ENCODE measurements around the gene SPSB3. TPM values are rescaled to one million over a fixed set of nuclear protein-coding genes. Genes with fewer than 3 reads are reported as not detected.
A peak's percentile ranks its signal among the peaks of the same experiment; 100 is the strongest.

SPSB3 gene
- total RNA-seq, 4 donors from 2014 or later = 52.2 to 87.3 (median 68.5) TPM

DNA sequence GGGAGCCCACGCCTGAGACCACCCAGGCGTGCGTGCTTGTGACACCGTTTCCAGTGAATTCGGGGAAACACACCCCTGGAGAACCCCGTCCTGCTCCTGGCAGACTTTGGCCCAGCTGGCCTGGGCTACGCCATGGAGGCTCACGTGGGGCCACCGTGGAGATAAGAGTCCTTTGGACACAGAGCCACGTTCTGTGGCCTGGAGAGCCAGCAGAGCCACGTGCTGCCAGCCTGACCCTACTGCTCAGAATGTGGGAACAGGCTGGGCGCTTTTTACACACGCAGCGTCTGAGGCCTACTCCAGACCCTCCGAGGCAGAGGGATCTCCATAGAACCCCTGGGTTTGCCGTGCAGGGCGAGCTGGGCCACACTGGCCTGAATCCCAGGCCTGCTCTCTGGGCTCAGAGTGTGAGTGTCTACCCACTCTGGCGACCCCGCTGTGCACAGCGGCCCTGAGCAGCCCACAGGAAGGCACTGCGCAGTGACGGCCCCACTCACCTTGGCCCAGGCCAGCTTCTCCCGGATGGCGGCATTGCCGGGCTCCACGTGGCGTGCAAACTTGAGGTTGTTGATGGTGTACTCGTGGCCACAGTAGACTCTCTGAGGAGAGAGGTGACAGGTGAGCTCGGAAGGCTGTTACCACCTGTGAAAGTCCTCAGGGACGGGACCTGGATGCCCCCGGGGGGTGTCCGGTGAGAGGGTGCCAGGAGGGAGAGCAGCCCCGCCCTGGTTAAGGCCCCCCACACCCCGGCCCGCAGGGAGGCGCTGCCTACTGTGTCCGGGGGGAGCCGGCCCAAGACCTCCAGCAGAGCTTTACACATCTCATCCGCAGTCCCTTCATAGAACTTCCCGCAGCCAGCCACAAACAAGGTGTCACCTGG, 34.3 kb upstream of the SPSB3 start:
- WGBS, 2 donors = 93 to 96% methylated on average over 23 to 39 of the region's 40 CpGs
- intact Hi-C loops (cut with DNase I) = no loop called here
- H3K9me3 ChIP-seq = no peaks in the 10 kb centered on the region
- peaks cover 26 to 50% of the 10 kb centered on the region in 2 donors for H3K36me3 ChIP-seq
- DNase-seq = no peak
- no peaks in the 10 kb centered on the region for H3K27me3 ChIP-seq
- H3K27ac ChIP-seq = no peak overlapping the region
- no peaks in the 10 kb centered on the region for H3K4me1 ChIP-seq
- TF ChIP-seq, protein P1, sequence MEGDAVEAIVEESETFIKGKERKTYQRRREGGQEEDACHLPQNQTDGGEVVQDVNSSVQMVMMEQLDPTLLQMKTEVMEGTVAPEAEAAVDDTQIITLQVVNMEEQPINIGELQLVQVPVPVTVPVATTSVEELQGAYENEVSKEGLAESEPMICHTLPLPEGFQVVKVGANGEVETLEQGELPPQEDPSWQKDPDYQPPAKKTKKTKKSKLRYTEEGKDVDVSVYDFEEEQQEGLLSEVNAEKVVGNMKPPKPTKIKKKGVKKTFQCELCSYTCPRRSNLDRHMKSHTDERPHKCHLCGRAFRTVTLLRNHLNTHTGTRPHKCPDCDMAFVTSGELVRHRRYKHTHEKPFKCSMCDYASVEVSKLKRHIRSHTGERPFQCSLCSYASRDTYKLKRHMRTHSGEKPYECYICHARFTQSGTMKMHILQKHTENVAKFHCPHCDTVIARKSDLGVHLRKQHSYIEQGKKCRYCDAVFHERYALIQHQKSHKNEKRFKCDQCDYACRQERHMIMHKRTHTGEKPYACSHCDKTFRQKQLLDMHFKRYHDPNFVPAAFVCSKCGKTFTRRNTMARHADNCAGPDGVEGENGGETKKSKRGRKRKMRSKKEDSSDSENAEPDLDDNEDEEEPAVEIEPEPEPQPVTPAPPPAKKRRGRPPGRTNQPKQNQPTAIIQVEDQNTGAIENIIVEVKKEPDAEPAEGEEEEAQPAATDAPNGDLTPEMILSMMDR (IDR thresholded peaks at IDR 0.05) = no peak
- TF ChIP-seq POLR2A (IDR thresholded peaks at IDR 0.05) = no peak
- no peak overlapping the region for H3K4me3 ChIP-seq (replicated peaks in 1 of 3)

DNA sequence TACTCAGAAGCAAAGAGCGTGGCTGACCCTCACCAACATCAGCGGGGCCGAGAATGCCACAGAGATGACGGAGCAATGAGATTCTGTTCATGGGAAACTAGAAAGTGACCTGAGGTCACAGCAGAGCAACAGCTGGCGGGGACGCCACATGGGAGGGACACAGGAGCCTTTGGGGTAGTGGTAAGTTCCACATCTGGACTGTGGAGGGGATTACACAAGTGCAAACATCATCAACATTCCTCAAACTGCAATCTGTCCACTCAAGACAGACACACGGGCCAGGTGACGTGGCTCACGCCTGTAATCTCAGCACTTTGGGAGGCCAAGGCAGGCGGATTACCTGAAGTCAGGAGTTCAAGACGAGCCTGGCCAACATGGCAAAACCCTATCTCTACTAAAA, 33.1 kb upstream of the SPSB3 start:
- no peaks in the 10 kb centered on the region for H3K4me1 ChIP-seq
- intact Hi-C loops (cut with DNase I) = no loop called here
- no peaks in the 10 kb centered on the region for H3K27me3 ChIP-seq
- no peak for TF ChIP-seq POLR2A (IDR thresholded peaks at IDR 0.05)
- H3K4me3 ChIP-seq (replicated peaks in 1 of 3) = no peak overlapping the region
- 95 to 98% methylated on average over 11 of the region's 11 CpGs for WGBS, 2 donors
- no peak for DNase-seq
- H3K9me3 ChIP-seq = no peaks in the 10 kb centered on the region
- H3K27ac ChIP-seq = no peak overlapping the region
- peaks cover 19 to 42% of the 10 kb centered on the region in 2 donors for H3K36me3 ChIP-seq

DNA sequence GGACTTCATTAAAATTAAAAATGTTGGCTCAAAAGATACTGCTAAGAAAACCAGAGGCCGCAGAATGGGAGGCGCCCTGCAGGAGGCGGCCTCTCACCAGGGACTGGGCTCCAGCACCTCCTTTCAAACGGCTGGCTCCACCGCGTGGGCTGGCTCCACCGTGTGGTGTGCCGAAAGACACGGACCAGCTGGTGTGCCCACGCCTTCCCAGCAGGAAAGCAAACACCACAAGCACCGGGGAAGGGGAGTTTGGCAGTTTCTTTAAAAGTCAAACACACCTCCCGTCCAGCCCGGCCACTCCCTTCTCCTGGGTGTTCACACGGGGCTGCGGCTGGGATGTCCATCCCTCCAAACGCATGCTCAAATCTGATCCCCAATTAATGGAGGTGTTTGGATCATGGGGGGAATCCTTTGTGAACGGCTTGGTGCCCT, 30.4 kb upstream of the SPSB3 start:
- no peaks in the 10 kb centered on the region for H3K4me1 ChIP-seq
- DNase-seq = peak; percentile 57 to 59
- H3K36me3 ChIP-seq = peaks cover 28 to 41% of the 10 kb centered on the region in 2 donors
- intact Hi-C loops (cut with DNase I) = no loop called here
- H3K9me3 ChIP-seq = no peaks in the 10 kb centered on the region
- H3K27me3 ChIP-seq = no peaks in the 10 kb centered on the region
- no peak for TF ChIP-seq POLR2A (IDR thresholded peaks at IDR 0.05)
- TF ChIP-seq, protein P1 (IDR thresholded peaks at IDR 0.05) = peak in 3 of 6 experiments; percentile 26 to 35 (median 33)
- 33 to 43% methylated on average over 17 of the region's 17 CpGs for WGBS, 2 donors
- no peak overlapping the region for H3K4me3 ChIP-seq (replicated peaks in 1 of 3)
- H3K27ac ChIP-seq = no peak overlapping the region

DNA sequence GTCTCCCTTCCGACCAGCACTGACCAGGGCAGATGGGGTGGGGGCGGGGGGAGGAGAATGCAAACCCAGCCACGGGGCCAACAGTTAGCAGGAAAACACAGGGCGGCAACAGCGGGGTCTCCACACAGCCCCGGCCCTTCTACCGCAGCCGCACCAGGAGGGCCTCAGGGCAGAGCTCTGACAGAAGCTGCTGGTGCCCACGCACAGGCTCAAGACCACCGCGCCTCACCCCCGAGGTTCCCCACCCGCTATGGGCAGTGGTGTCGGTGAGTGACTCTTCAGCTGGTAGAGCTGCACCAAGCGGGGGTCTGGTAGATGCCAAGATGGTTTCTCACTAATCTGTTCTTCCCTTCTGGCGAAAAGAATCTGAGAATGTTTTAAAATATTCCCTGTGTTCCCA, 28.2 kb upstream of the SPSB3 start:
- Histone ChIP-seq H3K27me3 (no peaks in the 10 kb centered on the region), H3K4me3 (replicated peaks in 1 of 3) (no peak overlapping the region), H3K36me3 (peaks cover 16 to 32% of the 10 kb centered on the region in 2 donors), H3K9me3 (no peaks in the 10 kb centered on the region), H3K4me1 (no peaks in the 10 kb centered on the region), H3K27ac (no peak overlapping the region)
- no peak for DNase-seq
- intact Hi-C loops (cut with DNase I) = no loop called here
- WGBS, 2 donors = 90 to 97% methylated on average over 7 to 16 of the region's 16 CpGs
- no peak for TF ChIP-seq POLR2A (IDR thresholded peaks at IDR 0.05)
- TF ChIP-seq, protein P1 (IDR thresholded peaks at IDR 0.05) = no peak

DNA sequence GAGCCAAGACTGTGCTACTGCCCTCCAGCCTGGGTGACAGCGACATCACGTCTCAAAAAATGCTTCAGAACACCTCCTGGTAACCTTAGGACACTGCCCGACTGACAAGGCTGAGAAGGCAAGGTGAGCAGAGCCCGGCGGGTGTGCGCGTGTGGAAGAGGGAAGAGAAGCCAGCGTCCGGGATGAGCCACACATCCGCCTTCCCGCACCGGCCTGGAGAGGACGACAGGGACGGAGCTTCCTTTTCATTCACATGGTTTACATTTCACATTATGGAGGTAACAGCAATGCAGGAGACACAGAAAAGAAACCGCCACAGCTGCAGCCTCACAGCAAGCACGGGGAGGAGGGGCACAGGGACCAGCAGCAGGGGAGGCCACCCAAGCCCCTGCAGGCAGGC, 27.7 kb upstream of the SPSB3 start:
- Histone ChIP-seq H3K9me3 (no peaks in the 10 kb centered on the region), H3K27me3 (no peaks in the 10 kb centered on the region), H3K4me1 (no peaks in the 10 kb centered on the region), H3K36me3 (peaks cover 16 to 29% of the 10 kb centered on the region in 2 donors), H3K4me3 (replicated peaks in 1 of 3) (no peak overlapping the region), H3K27ac (no peak overlapping the region)
- 95% methylated on average over 16 of the region's 16 CpGs for WGBS, 2 donors
- TF ChIP-seq, protein P1 (IDR thresholded peaks at IDR 0.05) = no peak
- no peak for TF ChIP-seq POLR2A (IDR thresholded peaks at IDR 0.05)
- DNase-seq = no peak
- intact Hi-C loops (cut with DNase I) = no loop called here
